Kidney epithelial cell (primary cell): ENCODE measurements around the gene GNAS. TPM values are rescaled to one million over a fixed set of nuclear protein-coding genes. Genes with fewer than 3 reads are reported as not detected.

ENCODE experiments used
- DNase-seq: peaks from one replicate; pipeline ENCODE4 v3.0.0-alpha.2; 2010; ENCODE audit warnings: low read depth
- H3K27me3 ChIP-seq: 2 replicates; pipeline ENCODE4 v1.6.0; 2011; ENCODE audit warnings: low read length; ENCODE audit not compliant: control insufficient read depth, insufficient read depth
- H3K36me3 ChIP-seq: 2 replicates; pipeline ENCODE4 v1.5.1; 2011; ENCODE audit warnings: low read length; ENCODE audit not compliant: control insufficient read depth, insufficient read depth
- H3K4me3 ChIP-seq: 2 replicates; pipeline ENCODE4 v1.5.1; 2011; ENCODE audit warnings: low read depth, mild to moderate bottlenecking, control low read depth, low read length
- CTCF ChIP-seq: IDR thresholded peaks from 2 replicates; pipeline ENCODE4 v1.5.1; 2011; ENCODE audit warnings: mild to moderate bottlenecking, moderate library complexity, low read length, control low read depth, inconsistent platforms; ENCODE audit not compliant: insufficient read depth, poor library complexity, severe bottlenecking
- total RNA-seq: library from RNA; depleted of rRNA; stranded (reverse); fragments of >200 nt; gene quantifications from 2 replicates; pipeline ENCODE4 v1.2.3, GENCODE V29; 2015

The GNAS gene
- total RNA-seq, 1 donor from 2014 or later = 851 TPM

GRCh38 chr20:58839474-58839874, 13.0 kb upstream of the GNAS start:
- no peak for DNase-seq
- no peak overlapping the region for H3K4me3 ChIP-seq
- peaks cover 34% of the 10 kb centered on the region for H3K27me3 ChIP-seq
- no peaks in the 10 kb centered on the region for H3K36me3 ChIP-seq
- peak; percentile 51 for TF ChIP-seq CTCF

- DNase-seq = no peak
- Histone ChIP-seq H3K4me3 (no peak overlapping the region), H3K27me3 (peaks cover 33% of the 10 kb centered on the region), H3K36me3 (no peaks in the 10 kb centered on the region)
- no peak for TF ChIP-seq CTCF
Measured at GRCh38 chr20:58839991-58840747, 12.3 kb upstream of the GNAS start.

GRCh38 chr20:58840816-58841538, 11.5 kb upstream of the GNAS start:
- DNase-seq = no peak
- H3K4me3 ChIP-seq = no peak overlapping the region
- TF ChIP-seq CTCF = no peak
- peaks cover 33% of the 10 kb centered on the region for H3K27me3 ChIP-seq
- no peaks in the 10 kb centered on the region for H3K36me3 ChIP-seq

- no peak overlapping the region for H3K4me3 ChIP-seq
- TF ChIP-seq CTCF = no peak
- no peak for DNase-seq
- peaks cover 33% of the 10 kb centered on the region for H3K27me3 ChIP-seq
- no peaks in the 10 kb centered on the region for H3K36me3 ChIP-seq
Measured at GRCh38 chr20:58841539-58842264, 10.8 kb upstream of the GNAS start.

- peaks cover 33% of the 10 kb centered on the region for H3K27me3 ChIP-seq
Measured at GRCh38 chr20:58842276-58842675, 10.2 kb upstream of the GNAS start.

More at GRCh38 chr20:58842276-58842675, 10.2 kb upstream of the GNAS start:
- DNase-seq = no peak
- no peak overlapping the region for H3K4me3 ChIP-seq
- H3K36me3 ChIP-seq = no peaks in the 10 kb centered on the region
- TF ChIP-seq CTCF = no peak
